Parathyroid adenoma (tissue), 2 donors: Measurements from ENCODE around the gene PIH1D1.
"Not testable (repeated sequence)": the region's sequence is repeated elsewhere in the genome, so short reads cannot be mapped to it uniquely, and the experiment has no call there.

ENCODE experiments used
- H2AFZ ChIP-seq: fragments of 300-600 bp; sonication (generic); one replicate; pipeline ENCODE4 v1.7.0; 2017; ENCODE audit warnings: antibody characterized with exemption, mild to moderate bottlenecking
- H3K27ac ChIP-seq: fragments of 300-600 bp; sonication (generic); one replicate; pipeline ENCODE4 v1.7.0; 2017
- H3K27me3 ChIP-seq: fragments of 300-600 bp; sonication (generic); one replicate; pipeline ENCODE4 v1.7.0; 2017; ENCODE audit warnings: low read length; ENCODE audit not compliant: control insufficient read depth, insufficient read depth
- H3K36me3 ChIP-seq: fragments of 300-600 bp; sonication (generic); one replicate; pipeline ENCODE4 v1.7.0; 2017; ENCODE audit warnings: low read length; ENCODE audit not compliant: control insufficient read depth, insufficient read depth
- H3K4me1 ChIP-seq: fragments of 300-600 bp; sonication (generic); one replicate; pipeline ENCODE4 v1.7.0; 2017; ENCODE audit warnings: control low read depth
- H3K4me2 ChIP-seq: fragments of 300-600 bp; sonication (generic); one replicate; pipeline ENCODE4 v1.7.0; 2017; ENCODE audit warnings: low read length
- H3K4me3 ChIP-seq: fragments of 300-600 bp; sonication (generic); one replicate; pipeline ENCODE4 v1.7.0; 2017; ENCODE audit warnings: low read depth, low read length
- H3K79me2 ChIP-seq: fragments of 300-600 bp; sonication (generic); one replicate; pipeline ENCODE4 v1.7.0; 2017; ENCODE audit warnings: control low read depth
- H3K9ac ChIP-seq: fragments of 300-600 bp; sonication (generic); one replicate; pipeline ENCODE4 v1.7.0; 2017; ENCODE audit warnings: mild to moderate bottlenecking
- H3K9me3 ChIP-seq: fragments of 300-600 bp; sonication (generic); one replicate; pipeline ENCODE4 v1.7.0; 2017; ENCODE audit warnings: low read length; ENCODE audit not compliant: control insufficient read depth
- CTCF ChIP-seq: fragments of 300-600 bp; sonication (generic); IDR thresholded peaks from one replicate; pipeline ENCODE4 v1.7.0; 2017; ENCODE audit warnings: antibody characterized with exemption, mild to moderate bottlenecking
- donor health status: primary hyperparathyroidism.

The PIH1D1 gene

GRCh38 chr19:49463960-49464740, 12.5 kb upstream of the PIH1D1 start:
- no peak overlapping the region for H3K9ac ChIP-seq
- H3K9me3 ChIP-seq: no peaks in the 10 kb centered on the region
- H3K4me1 ChIP-seq: no peaks in the 10 kb centered on the region
- TF ChIP-seq CTCF: no peak
- no peak overlapping the region for H3K27ac ChIP-seq
- H3K4me2 ChIP-seq: no peak overlapping the region
- no peaks in the 10 kb centered on the region for H3K27me3 ChIP-seq
- H3K4me3 ChIP-seq: no peak overlapping the region
- no peaks in the 10 kb centered on the region for H3K79me2 ChIP-seq
- no peak overlapping the region for H2AFZ ChIP-seq
- no peaks in the 10 kb centered on the region for H3K36me3 ChIP-seq

GRCh38 chr19:49462492-49462891, 10.9 kb upstream of the PIH1D1 start:
- H3K9ac ChIP-seq: no peak overlapping the region
- TF ChIP-seq CTCF: no peak
- H3K4me1 ChIP-seq: no peaks in the 10 kb centered on the region
- no peak overlapping the region for H2AFZ ChIP-seq
- no peak overlapping the region for H3K4me2 ChIP-seq
- H3K4me3 ChIP-seq: no peak overlapping the region
- no peaks in the 10 kb centered on the region for H3K9me3 ChIP-seq
- H3K79me2 ChIP-seq: no peaks in the 10 kb centered on the region
- no peaks in the 10 kb centered on the region for H3K27me3 ChIP-seq
- no peak overlapping the region for H3K27ac ChIP-seq
- no peaks in the 10 kb centered on the region for H3K36me3 ChIP-seq

- H3K4me2 ChIP-seq: no peak overlapping the region
- H3K9me3 ChIP-seq: no peaks in the 10 kb centered on the region
- H3K4me1 ChIP-seq: no peaks in the 10 kb centered on the region
- no peak overlapping the region for H3K27ac ChIP-seq
- no peaks in the 10 kb centered on the region for H3K79me2 ChIP-seq
- H3K36me3 ChIP-seq: no peaks in the 10 kb centered on the region
- no peak overlapping the region for H3K9ac ChIP-seq
- no peak overlapping the region for H3K4me3 ChIP-seq
- TF ChIP-seq CTCF: no peak
- H3K27me3 ChIP-seq: no peaks in the 10 kb centered on the region
- H2AFZ ChIP-seq: no peak overlapping the region
Observed at GRCh38 chr19:49461656-49462055, 10.0 kb upstream of the PIH1D1 start.

GRCh38 chr19:49461130-49461529, 9.5 kb upstream of the PIH1D1 start:
- not testable (repeated sequence) for H3K27ac ChIP-seq, H3K9me3 ChIP-seq, H3K36me3 ChIP-seq, H3K4me1 ChIP-seq, H3K9ac ChIP-seq, H2AFZ ChIP-seq, H3K4me3 ChIP-seq, H3K79me2 ChIP-seq, H3K4me2 ChIP-seq, H3K27me3 ChIP-seq

GRCh38 chr19:49459388-49459787, 7.8 kb upstream of the PIH1D1 start:
- no peaks in the 10 kb centered on the region for H3K79me2 ChIP-seq
- no peak overlapping the region for H3K4me2 ChIP-seq
- no peaks in the 10 kb centered on the region for H3K36me3 ChIP-seq
- no peak overlapping the region for H2AFZ ChIP-seq
- no peak overlapping the region for H3K4me3 ChIP-seq
- no peak overlapping the region for H3K27ac ChIP-seq
- H3K9me3 ChIP-seq: no peaks in the 10 kb centered on the region
- H3K9ac ChIP-seq: no peak overlapping the region
- no peaks in the 10 kb centered on the region for H3K4me1 ChIP-seq
- TF ChIP-seq CTCF: no peak
- no peaks in the 10 kb centered on the region for H3K27me3 ChIP-seq
